Vagina (tissue), 2 donors: Measurements from ENCODE around the gene ARHGAP21. TPM values are rescaled to one million over a fixed set of nuclear protein-coding genes. Genes with fewer than 3 reads are reported as not detected.

Source experiments
- DNase-seq, 2 donors: peaks; one replicate each; pipeline ENCODE4 v3.0.0-alpha.2; 2017; ENCODE audit errors: extremely low spot score in 2 of 2
- H3K27ac ChIP-seq: fragments of 200-600 bp; sonication (generic); one replicate; pipeline ENCODE4 v1.5.1; 2019
- H3K27me3 ChIP-seq: fragments of 200-600 bp; sonication (generic); one replicate; pipeline ENCODE4 v1.5.1; 2019
- H3K36me3 ChIP-seq, 2 donors: fragments of 200-600 bp; sonication (generic); one replicate each; pipeline ENCODE4 v1.5.1; 2017 to 2019
- H3K4me1 ChIP-seq: fragments of 200-600 bp; sonication (generic); one replicate; pipeline ENCODE4 v1.5.1; 2019
- H3K4me3 ChIP-seq, 2 donors: fragments of 200-600 bp; sonication (generic); 1 replicate in 1 of 2; 2 replicates in 1 of 2; pipeline ENCODE4 v1.5.1; 2016 to 2019
- H3K9me3 ChIP-seq: fragments of 200-600 bp; sonication (generic); one replicate; pipeline ENCODE4 v1.5.1; 2019
- CTCF ChIP-seq, 3 experiments: fragments of 450-650 bp in 2 of 3; fragments of 200-600 bp in 1 of 3; sonication (generic) in 1 of 3; IDR thresholded peaks; one replicate each; pipeline ENCODE4 v1.5.1; 2017 to 2019; ENCODE audit warnings: antibody characterized with exemption in 3 of 3, mild to moderate bottlenecking in 2 of 3, moderate library complexity in 2 of 3
- POLR2A ChIP-seq, 2 donors: fragments of 450-650 bp; IDR thresholded peaks; one replicate each; pipeline ENCODE4 v1.6.1; 2017; ENCODE audit warnings: antibody characterized with exemption in 2 of 2, mild to moderate bottlenecking in 2 of 2, moderate library complexity in 2 of 2
- POLR2AphosphoS5 ChIP-seq, 2 donors: sonication (generic); formaldehyde crosslinking; IDR thresholded peaks; one replicate each; pipeline ENCODE4 v1.9.0; 2017; ENCODE audit warnings: antibody characterized with exemption in 2 of 2, mild to moderate bottlenecking in 2 of 2, low read depth in 1 of 2; ENCODE audit not compliant: insufficient read depth in 1 of 2
- intact Hi-C: fragments of 100-400 bp; cut with DNase I; formaldehyde crosslinking; loops from one replicate; pipeline ENCODE4 v1.15.1; 2023
- small RNA-seq: library from RNA; depleted of rRNA; stranded (forward); fragments of <200 nt; gene quantifications from one replicate; pipeline ENCODE3, GENCODE V24; 2016
- total RNA-seq: library from RNA; depleted of rRNA; stranded (reverse); fragments of >200 nt; gene quantifications from one replicate; pipeline ENCODE4 v1.2.3, GENCODE V29; 2016

ARHGAP21 gene
- total RNA-seq, 1 donor from 2014 or later = 43.0 TPM

- intact Hi-C loops = no loop called here
- Histone ChIP-seq H3K27ac (no peak overlapping the region), H3K36me3 (peaks cover 0 to 9% of the 10 kb centered on the region in 2 donors), H3K9me3 (no peaks in the 10 kb centered on the region), H3K27me3 (no peaks in the 10 kb centered on the region), H3K4me3 (no peak overlapping the region), H3K4me1 (no peaks in the 10 kb centered on the region)
- no peak for TF ChIP-seq POLR2AphosphoS5 (IDR thresholded peaks at IDR 0.05; ENCODE audit: insufficient read depth in 1 of 2, low read depth in 1 of 2)
- no peak for TF ChIP-seq POLR2A (IDR thresholded peaks at IDR 0.05)
- no peak for TF ChIP-seq CTCF (IDR thresholded peaks at IDR 0.05)
- no peak for DNase-seq
Observed at GRCh38 chr10:24542314-24543270, 181.1 kb downstream of the ARHGAP21 start.

- Histone ChIP-seq H3K27ac (no peak overlapping the region), H3K36me3 (peaks cover 0 to 9% of the 10 kb centered on the region in 2 donors), H3K9me3 (no peaks in the 10 kb centered on the region)
Observed at GRCh38 chr10:24541239-24541753, 182.4 kb downstream of the ARHGAP21 start.

GRCh38 chr10:24536636-24537035 is 187.1 kb downstream of the ARHGAP21 start:
- no peaks in the 10 kb centered on the region for H3K27me3 ChIP-seq
- intact Hi-C loops = no loop called here
- DNase-seq = no peak
- H3K9me3 ChIP-seq = no peaks in the 10 kb centered on the region
- H3K27ac ChIP-seq = no peak overlapping the region
- H3K4me1 ChIP-seq = no peaks in the 10 kb centered on the region
- TF ChIP-seq CTCF (IDR thresholded peaks at IDR 0.05) (no peak), POLR2A (IDR thresholded peaks at IDR 0.05) (no peak), POLR2AphosphoS5 (IDR thresholded peaks at IDR 0.05; ENCODE audit: insufficient read depth in 1 of 2, low read depth in 1 of 2) (no peak)
- peaks cover 0 to 33% of the 10 kb centered on the region in 2 donors for H3K36me3 ChIP-seq
- no peak overlapping the region for H3K4me3 ChIP-seq

More at GRCh38 chr10:24541239-24541753, 182.4 kb downstream of the ARHGAP21 start:
- DNase-seq = no peak
- intact Hi-C loops = no loop called here
- no peak overlapping the region for H3K4me3 ChIP-seq
- H3K4me1 ChIP-seq = no peaks in the 10 kb centered on the region
- no peaks in the 10 kb centered on the region for H3K27me3 ChIP-seq
- no peak for TF ChIP-seq POLR2AphosphoS5 (IDR thresholded peaks at IDR 0.05; ENCODE audit: insufficient read depth in 1 of 2, low read depth in 1 of 2)
- TF ChIP-seq POLR2A (IDR thresholded peaks at IDR 0.05) = no peak
- no peak for TF ChIP-seq CTCF (IDR thresholded peaks at IDR 0.05)

GRCh38 chr10:24533981-24534380 is 189.7 kb downstream of the ARHGAP21 start:
- no peaks in the 10 kb centered on the region for H3K27me3 ChIP-seq
- no peak for TF ChIP-seq POLR2AphosphoS5 (IDR thresholded peaks at IDR 0.05; ENCODE audit: insufficient read depth in 1 of 2, low read depth in 1 of 2)
- no peak for TF ChIP-seq CTCF (IDR thresholded peaks at IDR 0.05)
- H3K27ac ChIP-seq = no peak overlapping the region
- H3K36me3 ChIP-seq = peaks cover 0 to 25% of the 10 kb centered on the region in 2 donors
- no peaks in the 10 kb centered on the region for H3K9me3 ChIP-seq
- intact Hi-C loops = no loop called here
- H3K4me3 ChIP-seq = no peak overlapping the region
- H3K4me1 ChIP-seq = no peaks in the 10 kb centered on the region
- no peak for DNase-seq

Small RNA genes lying within 50 kb of the gene (small RNA-seq; reads per million reads assigned to genes)
- not detected for gene RNA5SP305

Other genes with a start within 250 kb of the ARHGAP21 start
- gene PRTFDC1, start 228.7 kb upstream of the ARHGAP21 start, total RNA-seq = 7.6 TPM